Activated CD8-positive, alpha-beta T cell treated with anti-CD3 and anti-CD28 coated beads, Interleukin-2, amount 10 ng/mL, durations not matched to agents 7 days and 5 days (primary cell): Measurements from ENCODE around the gene TRAK1. TPM values are rescaled to one million over a fixed set of nuclear protein-coding genes. Genes with fewer than 3 reads are reported as not detected.

Experiments used
- ATAC-seq: fragments of 150-1000 bp; cut with Tn5 transposase; one replicate; pipeline ENCODE4 v1.10.0; 2021; ENCODE audit warnings: moderate library complexity
- CTCF ChIA-PET: fragments of 350-600 bp; sonication (Branson Sonifier 250); formaldehyde crosslinking; loops from one replicate; lab custom pipeline; 2021; ENCODE audit warnings: antibody characterized with exemption; lab: Charles Lee
- POLR2A ChIA-PET: fragments of 350-600 bp; sonication (Branson Sonifier 250); formaldehyde crosslinking; loops from one replicate; lab custom pipeline; 2021; ENCODE audit warnings: antibody characterized with exemption; lab: Charles Lee
- DNase-seq: peaks from one replicate; pipeline ENCODE4 v3.0.0-alpha.2; 2020
- H3K27ac Mint-ChIP-seq: one replicate; pipeline ENCODE4 v1.8.0; 2021; ENCODE audit warnings: mild to moderate bottlenecking, mixed read lengths
- H3K27me3 Mint-ChIP-seq: one replicate; pipeline ENCODE4 v1.8.0; 2021; ENCODE audit warnings: low read depth, mixed read lengths
- H3K36me3 Mint-ChIP-seq: one replicate; pipeline ENCODE4 v1.8.0; 2021; ENCODE audit warnings: low read depth, mixed read lengths
- H3K4me1 Mint-ChIP-seq: one replicate; pipeline ENCODE4 v1.8.0; 2021; ENCODE audit warnings: low read depth, mixed read lengths
- H3K4me3 Mint-ChIP-seq: one replicate; pipeline ENCODE4 v1.8.0; 2021; ENCODE audit warnings: mild to moderate bottlenecking, mixed read lengths
- H3K9me3 Mint-ChIP-seq: one replicate; pipeline ENCODE4 v1.8.0; 2022; ENCODE audit warnings: mixed read lengths; ENCODE audit not compliant: insufficient read depth
- total RNA-seq, 2 experiments: library from RNA; stranded (reverse); gene quantifications; one replicate each; pipeline ENCODE4 v1.2.3, GENCODE V29; 2021

The TRAK1 gene
- total RNA-seq, 2 experiments from 2014 or later = 28.6 to 28.7 TPM

- ATAC-seq (no peak), DNase-seq (no peak)
- peaks cover 43% of the 10 kb centered on the region for H3K36me3 Mint-ChIP-seq
- no peaks in the 10 kb centered on the region for H3K27me3 Mint-ChIP-seq
- POLR2A ChIA-PET = no interaction called here
- H3K9me3 Mint-ChIP-seq = no peaks in the 10 kb centered on the region
- peaks cover 39% of the 10 kb centered on the region for H3K4me1 Mint-ChIP-seq
- CTCF ChIA-PET = interaction anchor here (0.7 to 3.0 kb wide), 4 partner anchors 15 to 233 kb away, joined by 3 to 19 read pairs (median 3); no protein-coding TSS in a partner anchor
- no peak overlapping the region for H3K4me3 Mint-ChIP-seq
- no peak overlapping the region for H3K27ac Mint-ChIP-seq
Measured at GRCh38 chr3:42210726-42211125, 119.6 kb downstream of the TRAK1 start.

DNA sequence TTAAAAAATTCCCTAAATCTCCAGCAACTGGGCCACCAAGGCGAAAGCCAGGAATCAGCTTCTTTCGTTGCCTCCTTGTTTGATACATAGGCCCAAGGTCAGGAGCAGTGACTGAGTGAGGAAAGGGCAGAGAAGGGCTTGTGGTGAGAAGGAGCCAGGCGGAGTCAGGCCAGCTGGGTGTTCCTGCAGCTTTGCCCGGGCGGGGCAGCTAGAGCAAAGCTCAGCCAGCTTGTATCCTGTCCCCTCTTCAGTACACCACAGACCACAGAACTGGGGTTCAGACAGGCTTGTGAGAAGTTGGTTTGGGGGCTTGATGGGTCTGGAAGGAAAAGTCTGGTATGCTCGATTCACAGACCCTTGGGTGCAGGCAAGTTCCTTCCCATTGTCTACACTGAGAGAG is 122.3 kb downstream of the TRAK1 start:
- peak; percentile 61 for DNase-seq
- ChIA-PET CTCF (interaction anchor here (0.7 to 4.7 kb wide), 3 partner anchors 22 to 94 kb away, joined by 3 to 33 read pairs (median 7); no protein-coding TSS in a partner anchor), POLR2A (no interaction called here)
- peak; percentile 72 for ATAC-seq
- no peaks in the 10 kb centered on the region for H3K27me3 Mint-ChIP-seq
- H3K9me3 Mint-ChIP-seq = no peaks in the 10 kb centered on the region
- H3K36me3 Mint-ChIP-seq = peaks cover 48% of the 10 kb centered on the region
- peak overlapping the region; percentile 47 for H3K4me3 Mint-ChIP-seq
- peak overlapping the region; percentile 60 for H3K27ac Mint-ChIP-seq
- H3K4me1 Mint-ChIP-seq = peaks cover 58% of the 10 kb centered on the region

DNA sequence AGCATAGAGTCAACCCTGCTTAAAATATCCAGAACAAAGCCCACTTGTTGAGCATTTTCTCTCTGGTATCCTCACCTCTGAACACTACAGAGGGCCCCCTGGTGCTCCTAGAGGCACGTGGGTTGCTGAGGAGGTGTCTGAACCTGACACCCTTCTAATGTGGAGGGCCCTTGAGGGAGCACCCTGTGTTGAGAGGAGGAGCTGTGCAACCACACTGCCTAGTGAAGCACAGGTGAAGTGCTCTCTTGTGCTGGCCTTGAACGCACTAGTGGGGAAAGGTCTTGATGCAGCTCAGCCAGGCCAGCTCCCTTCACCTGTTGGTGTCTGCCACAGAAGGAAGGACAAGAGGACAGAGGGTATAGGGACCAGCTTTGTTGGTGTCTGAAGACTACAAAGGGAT is 122.9 kb downstream of the TRAK1 start:
- no peaks in the 10 kb centered on the region for H3K9me3 Mint-ChIP-seq
- peak overlapping the region; percentile 60 for H3K27ac Mint-ChIP-seq
- no peak for DNase-seq
- H3K4me3 Mint-ChIP-seq = no peak overlapping the region
- peaks cover 46% of the 10 kb centered on the region for H3K36me3 Mint-ChIP-seq
- peak; percentile 52 for ATAC-seq
- CTCF ChIA-PET = interaction anchor here (2.0 to 4.7 kb wide), 5 partner anchors 15 to 94 kb away, joined by 5 to 33 read pairs (median 7); no protein-coding TSS in a partner anchor
- H3K4me1 Mint-ChIP-seq = peaks cover 58% of the 10 kb centered on the region
- POLR2A ChIA-PET = no interaction called here
- H3K27me3 Mint-ChIP-seq = no peaks in the 10 kb centered on the region

GRCh38 chr3:42214565-42215283 is 123.6 kb downstream of the TRAK1 start:
- H3K27me3 Mint-ChIP-seq = no peaks in the 10 kb centered on the region
- CTCF ChIA-PET = interaction anchor here (0.9 to 4.7 kb wide), 7 partner anchors 15 to 287 kb away, joined by 3 to 33 read pairs (median 7); partner anchors contain the start of gene VIPR1
- ATAC-seq (no peak), DNase-seq (no peak)
- H3K4me3 Mint-ChIP-seq = no peak overlapping the region
- H3K4me1 Mint-ChIP-seq = peaks cover 58% of the 10 kb centered on the region
- H3K36me3 Mint-ChIP-seq = peaks cover 41% of the 10 kb centered on the region
- no peaks in the 10 kb centered on the region for H3K9me3 Mint-ChIP-seq
- POLR2A ChIA-PET = interaction anchor here (0.7 kb wide), 1 partner anchor 59 kb away, joined by 3 read pairs; no protein-coding TSS in a partner anchor
- peak overlapping the region; percentile 60 for H3K27ac Mint-ChIP-seq

DNA sequence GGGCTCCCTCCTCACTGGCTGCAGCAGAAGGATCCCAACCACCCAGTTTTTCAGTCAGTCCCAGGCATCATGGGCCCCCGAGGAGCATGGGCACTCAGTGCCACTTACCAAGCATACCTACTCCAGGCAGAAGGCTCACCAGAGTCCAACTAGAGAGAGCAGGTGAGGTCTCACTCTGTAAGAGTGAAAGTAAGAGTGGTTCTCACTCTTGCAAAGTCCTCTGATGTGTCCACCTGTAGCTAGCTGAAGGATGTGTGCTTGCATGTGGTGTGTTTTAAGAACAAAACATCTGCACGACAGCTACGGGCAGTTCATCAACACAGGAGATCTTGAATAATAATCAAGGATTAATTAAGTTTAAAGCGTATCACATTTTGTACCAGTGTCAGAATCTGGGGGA is 125.1 kb downstream of the TRAK1 start:
- ATAC-seq = peak; percentile 20

DNA sequence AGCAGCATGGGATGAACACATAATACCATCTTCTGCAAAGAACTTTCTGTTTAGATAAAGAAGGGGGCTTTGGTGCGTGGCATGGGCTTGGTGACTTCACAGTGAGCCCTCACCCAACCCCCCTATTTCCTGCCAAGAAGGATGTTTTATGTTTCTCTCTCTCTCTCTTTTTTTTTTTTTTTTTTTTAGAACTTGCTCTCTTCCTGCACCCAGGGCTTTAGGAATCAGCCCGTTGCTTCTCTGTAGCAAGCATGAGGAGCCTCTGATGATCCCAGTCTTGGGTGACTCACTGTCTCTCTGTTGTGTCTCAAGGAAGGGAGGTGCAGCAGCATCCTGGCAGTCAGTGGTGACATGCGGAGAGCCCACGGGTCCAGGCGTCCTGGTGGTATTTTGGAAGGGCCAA is 125.8 kb downstream of the TRAK1 start:
- Mint-ChIP-seq H3K4me1 (peaks cover 59% of the 10 kb centered on the region), H3K27me3 (no peaks in the 10 kb centered on the region), H3K36me3 (peaks cover 40% of the 10 kb centered on the region), H3K9me3 (no peaks in the 10 kb centered on the region), H3K27ac (peak overlapping the region; percentile 88), H3K4me3 (peak overlapping the region; percentile 39)
- DNase-seq (peak; percentile 63), ATAC-seq (peak; percentile 32)
- ChIA-PET CTCF (interaction anchor here (4.7 kb wide), 1 partner anchor 26 kb away, joined by 33 read pairs; no protein-coding TSS in a partner anchor), POLR2A (no interaction called here)

More for the DNA sequence above, 125.1 kb downstream of the TRAK1 start:
- ChIA-PET POLR2A (no interaction called here), CTCF (interaction anchor here (2.1 to 4.7 kb wide), 2 partner anchors 13 to 25 kb away, joined by 7 to 33 read pairs; no protein-coding TSS in a partner anchor)
- peaks cover 61% of the 10 kb centered on the region for H3K4me1 Mint-ChIP-seq
- H3K9me3 Mint-ChIP-seq = no peaks in the 10 kb centered on the region
- no peaks in the 10 kb centered on the region for H3K27me3 Mint-ChIP-seq
- peaks cover 45% of the 10 kb centered on the region for H3K36me3 Mint-ChIP-seq
- H3K4me3 Mint-ChIP-seq = peak overlapping the region; percentile 39
- DNase-seq = no peak
- peak overlapping the region; percentile 88 for H3K27ac Mint-ChIP-seq

- DNase-seq (no peak), ATAC-seq (no peak)
- H3K27ac Mint-ChIP-seq = no peak overlapping the region
- H3K9me3 Mint-ChIP-seq = no peaks in the 10 kb centered on the region
- peaks cover 41% of the 10 kb centered on the region for H3K36me3 Mint-ChIP-seq
- H3K27me3 Mint-ChIP-seq = no peaks in the 10 kb centered on the region
- H3K4me1 Mint-ChIP-seq = peaks cover 28% of the 10 kb centered on the region
- POLR2A ChIA-PET = no interaction called here
- H3K4me3 Mint-ChIP-seq = no peak overlapping the region
- CTCF ChIA-PET = interaction anchor here (1.1 to 1.3 kb wide), 2 partner anchors 9 to 29 kb away, joined by 3 read pairs; no protein-coding TSS in a partner anchor
Measured at GRCh38 chr3:42220436-42221121, 129.4 kb downstream of the TRAK1 start.

DNA sequence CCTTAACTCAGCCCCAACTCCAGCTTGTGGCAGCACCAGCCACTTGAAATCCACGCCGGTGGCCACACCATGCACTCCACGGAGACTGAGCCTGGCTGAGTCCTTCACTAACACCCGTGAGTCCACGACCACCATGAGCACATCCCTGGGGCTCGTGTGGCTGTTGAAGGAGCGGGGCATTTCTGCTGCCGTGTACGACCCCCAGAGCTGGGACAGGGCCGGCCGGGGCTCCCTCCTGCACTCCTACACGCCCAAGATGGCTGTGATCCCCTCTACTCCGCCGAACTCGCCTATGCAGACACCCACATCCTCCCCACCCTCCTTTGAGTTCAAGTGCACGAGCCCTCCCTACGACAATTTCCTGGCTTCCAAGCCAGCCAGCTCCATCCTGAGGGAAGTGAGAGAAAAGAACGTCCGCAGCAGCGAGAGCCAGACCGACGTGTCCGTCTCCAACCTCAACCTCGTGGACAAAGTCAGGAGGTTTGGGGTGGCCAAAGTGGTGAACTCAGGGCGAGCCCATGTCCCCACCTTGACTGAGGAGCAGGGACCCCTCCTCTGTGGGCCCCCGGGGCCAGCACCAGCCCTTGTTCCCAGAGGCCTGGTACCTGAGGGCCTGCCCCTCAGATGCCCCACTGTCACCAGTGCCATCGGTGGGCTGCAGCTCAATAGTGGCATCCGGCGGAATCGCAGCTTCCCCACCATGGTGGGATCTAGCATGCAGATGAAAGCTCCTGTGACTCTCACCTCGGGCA is 132.0 kb downstream of the TRAK1 start:
- ATAC-seq = no peak

GRCh38 chr3:42224178-42224577 is 133.0 kb downstream of the TRAK1 start:
- ATAC-seq (no peak), DNase-seq (no peak)
- no peaks in the 10 kb centered on the region for H3K27me3 Mint-ChIP-seq
- H3K4me1 Mint-ChIP-seq = peaks cover 18% of the 10 kb centered on the region
- POLR2A ChIA-PET = no interaction called here
- no peak overlapping the region for H3K4me3 Mint-ChIP-seq
- H3K27ac Mint-ChIP-seq = no peak overlapping the region
- no peaks in the 10 kb centered on the region for H3K9me3 Mint-ChIP-seq
- H3K36me3 Mint-ChIP-seq = peaks cover 31% of the 10 kb centered on the region
- CTCF ChIA-PET = interaction anchor here (1.4 kb wide), 1 partner anchor 33 kb away, joined by 3 read pairs; no protein-coding TSS in a partner anchor

More for the DNA sequence above, 132.0 kb downstream of the TRAK1 start:
- Mint-ChIP-seq H3K36me3 (peaks cover 31% of the 10 kb centered on the region), H3K9me3 (no peaks in the 10 kb centered on the region), H3K27me3 (no peaks in the 10 kb centered on the region), H3K4me1 (peaks cover 18% of the 10 kb centered on the region), H3K4me3 (no peak overlapping the region), H3K27ac (no peak overlapping the region)
- CTCF ChIA-PET = interaction anchor here (1.4 kb wide), 1 partner anchor 32 kb away, joined by 3 read pairs; no protein-coding TSS in a partner anchor
- no peak for DNase-seq
- POLR2A ChIA-PET = no interaction called here

DNA sequence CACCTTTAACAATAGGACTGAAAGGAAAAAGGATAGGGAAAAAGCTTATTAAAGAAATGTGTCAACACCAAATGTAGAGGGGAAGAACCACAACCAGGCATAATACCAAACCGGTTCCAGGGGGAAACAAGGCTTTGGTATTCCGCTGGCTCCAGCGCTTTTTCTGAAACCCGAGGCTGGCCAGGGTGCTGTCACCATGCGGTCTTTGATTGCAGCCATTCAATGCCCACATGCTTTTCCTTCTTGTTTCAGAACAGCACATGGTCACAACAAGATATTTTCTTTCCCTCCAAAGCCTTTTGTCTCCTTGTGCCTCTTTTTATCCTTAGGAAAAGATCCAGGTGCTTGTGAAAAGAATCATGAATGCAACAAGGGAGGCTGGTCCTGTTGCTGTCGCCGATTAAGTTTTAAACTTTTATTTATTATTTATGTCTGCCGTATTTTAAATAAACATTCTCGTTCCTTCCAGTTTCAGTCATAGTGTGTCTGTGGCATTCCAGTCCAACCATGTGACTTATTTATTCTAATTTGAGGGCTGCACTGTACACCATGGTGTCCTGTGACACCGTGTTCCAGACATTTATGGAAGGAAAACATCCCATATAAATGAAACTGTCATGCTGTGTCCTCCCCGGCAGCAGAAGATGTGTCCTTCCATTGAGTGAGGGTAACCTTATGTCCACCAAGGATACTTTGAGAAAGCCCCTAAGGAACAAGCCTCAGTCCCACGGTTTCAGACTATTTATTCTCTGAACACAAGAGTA is 133.7 kb downstream of the TRAK1 start:
- DNase-seq (no peak), ATAC-seq (no peak)
- Mint-ChIP-seq H3K27ac (no peak overlapping the region), H3K4me1 (peaks cover 18% of the 10 kb centered on the region), H3K4me3 (no peak overlapping the region), H3K27me3 (no peaks in the 10 kb centered on the region), H3K36me3 (peaks cover 30% of the 10 kb centered on the region), H3K9me3 (no peaks in the 10 kb centered on the region)
- ChIA-PET CTCF (no interaction called here), POLR2A (no interaction called here)
